ENCODE measurements around the gene RASGRP3. TPM values are rescaled to one million over a fixed set of nuclear protein-coding genes. Genes with fewer than 3 reads are reported as not detected.
"Not testable (repeated sequence)": the region's sequence is repeated elsewhere in the genome, so short reads cannot be mapped to it uniquely, and the experiment has no call there.

RASGRP3 gene, protein sequence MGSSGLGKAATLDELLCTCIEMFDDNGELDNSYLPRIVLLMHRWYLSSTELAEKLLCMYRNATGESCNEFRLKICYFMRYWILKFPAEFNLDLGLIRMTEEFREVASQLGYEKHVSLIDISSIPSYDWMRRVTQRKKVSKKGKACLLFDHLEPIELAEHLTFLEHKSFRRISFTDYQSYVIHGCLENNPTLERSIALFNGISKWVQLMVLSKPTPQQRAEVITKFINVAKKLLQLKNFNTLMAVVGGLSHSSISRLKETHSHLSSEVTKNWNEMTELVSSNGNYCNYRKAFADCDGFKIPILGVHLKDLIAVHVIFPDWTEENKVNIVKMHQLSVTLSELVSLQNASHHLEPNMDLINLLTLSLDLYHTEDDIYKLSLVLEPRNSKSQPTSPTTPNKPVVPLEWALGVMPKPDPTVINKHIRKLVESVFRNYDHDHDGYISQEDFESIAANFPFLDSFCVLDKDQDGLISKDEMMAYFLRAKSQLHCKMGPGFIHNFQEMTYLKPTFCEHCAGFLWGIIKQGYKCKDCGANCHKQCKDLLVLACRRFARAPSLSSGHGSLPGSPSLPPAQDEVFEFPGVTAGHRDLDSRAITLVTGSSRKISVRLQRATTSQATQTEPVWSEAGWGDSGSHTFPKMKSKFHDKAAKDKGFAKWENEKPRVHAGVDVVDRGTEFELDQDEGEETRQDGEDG
- 49.4 TPM for total RNA-seq
- long read RNA-seq, full-length matches to known transcripts, result 13 of 42 reads
- long read RNA-seq, partial matches to known transcripts, result 6 of 42 reads
- long read RNA-seq, other reads (novel, unspliced or antisense), result 23 of 42 reads

DNA sequence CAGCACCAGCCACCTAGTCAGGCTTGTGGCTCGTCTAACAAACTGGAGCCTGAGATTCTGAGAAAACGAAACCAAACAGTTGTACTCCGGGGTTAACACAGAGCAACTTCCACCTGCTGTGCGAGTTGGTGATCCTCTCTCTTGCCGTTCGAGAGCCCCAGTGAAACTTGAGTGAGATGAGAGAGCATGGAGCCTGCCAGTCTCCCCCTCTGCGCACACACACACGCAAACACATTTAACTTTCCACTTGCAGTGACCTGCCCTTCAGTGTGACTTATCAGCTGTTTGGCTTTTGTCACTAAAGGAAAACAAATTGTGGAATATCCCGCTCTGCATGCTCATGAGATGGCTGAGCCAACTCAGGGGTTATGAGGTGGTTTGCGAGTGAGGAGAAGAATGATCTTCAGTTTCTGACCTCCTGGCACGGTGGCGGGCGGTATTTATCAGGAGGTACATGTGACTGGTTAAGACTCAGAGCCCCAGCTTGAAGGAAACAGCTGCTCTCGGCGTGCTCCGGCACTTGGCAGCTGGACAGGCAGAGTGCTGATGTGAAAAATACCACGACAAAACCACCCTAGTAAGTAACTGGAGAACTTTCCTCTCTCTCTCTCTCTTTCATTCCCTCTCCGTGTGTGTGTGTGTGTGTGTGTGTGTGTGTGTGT lies at the start of gene RASGRP3:
Gene RASGRP3, plus strand, starts transcription at position 519 of the 662 bp plus-strand sequence. CDS start 38,488 bp downstream, outside the sequence.
- intact Hi-C loops (cut with DNase I), result loop anchor here (2.0 to 5.0 kb wide), 4 partner anchors 17 to 121 kb away; partner anchors contain the start of gene FAM98A
- peak; percentile 90 for DNase-seq (ENCODE audit: low spot score)

DNA sequence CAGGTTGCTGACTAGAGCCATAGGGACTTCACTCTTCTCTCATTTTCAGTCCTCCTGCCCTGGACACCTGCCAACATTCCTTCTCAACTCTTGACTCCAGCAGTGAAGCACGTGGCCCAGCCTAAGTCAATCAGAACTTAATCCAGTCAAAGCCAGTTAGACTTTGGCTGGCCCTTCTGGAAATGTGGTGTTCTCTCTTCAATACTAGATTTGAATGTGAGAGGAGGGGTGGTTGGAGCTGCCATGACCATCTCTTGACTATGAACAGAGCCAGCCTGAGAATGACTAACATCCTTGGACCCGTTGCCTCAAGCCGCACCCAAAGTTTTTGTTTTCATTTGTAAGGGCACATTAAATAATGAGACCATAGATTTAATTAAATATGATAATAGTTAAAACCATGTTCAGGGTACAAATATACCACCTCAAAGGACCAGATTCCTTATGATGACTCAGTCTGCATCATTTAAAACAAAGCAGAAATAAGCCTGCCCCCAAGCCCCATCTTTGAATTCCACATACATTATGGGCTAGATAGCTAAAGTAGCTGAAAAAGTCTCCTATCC lies 49.7 kb upstream of the RASGRP3 start:
- intact Hi-C loops (cut with DNase I), result no loop called here
- peak; percentile 77 for DNase-seq (ENCODE audit: low spot score)

- DNase-seq (ENCODE audit: low spot score), result no peak
- intact Hi-C loops (cut with DNase I), result no loop called here
These were observed 46.4 kb upstream of the RASGRP3 start for GRCh38 chr2:33430077-33430476.

- no peak for DNase-seq (ENCODE audit: low spot score)
- intact Hi-C loops (cut with DNase I), result no loop called here
These were observed 45.6 kb upstream of the RASGRP3 start for GRCh38 chr2:33430856-33431255.

DNA sequence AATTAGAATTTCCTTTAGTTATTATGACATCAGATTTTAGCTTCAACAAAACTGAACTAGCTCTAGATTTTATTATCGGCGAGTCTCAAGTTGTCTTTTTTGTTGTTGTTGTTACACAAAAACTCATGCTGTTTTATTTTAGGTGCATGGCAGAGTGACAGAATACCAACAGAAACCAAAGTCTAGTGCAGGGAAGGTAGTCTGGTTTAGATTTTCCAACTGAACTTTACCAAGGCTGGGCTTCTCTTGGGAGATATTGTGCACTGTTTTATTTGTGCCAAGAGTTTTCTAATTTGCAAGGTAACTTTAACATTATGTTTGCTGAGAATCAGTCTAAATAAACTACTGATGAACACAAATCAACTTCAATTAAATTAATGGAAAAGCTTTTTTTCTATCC lies 43.6 kb upstream of the RASGRP3 start:
- intact Hi-C loops (cut with DNase I), result no loop called here

DNA sequence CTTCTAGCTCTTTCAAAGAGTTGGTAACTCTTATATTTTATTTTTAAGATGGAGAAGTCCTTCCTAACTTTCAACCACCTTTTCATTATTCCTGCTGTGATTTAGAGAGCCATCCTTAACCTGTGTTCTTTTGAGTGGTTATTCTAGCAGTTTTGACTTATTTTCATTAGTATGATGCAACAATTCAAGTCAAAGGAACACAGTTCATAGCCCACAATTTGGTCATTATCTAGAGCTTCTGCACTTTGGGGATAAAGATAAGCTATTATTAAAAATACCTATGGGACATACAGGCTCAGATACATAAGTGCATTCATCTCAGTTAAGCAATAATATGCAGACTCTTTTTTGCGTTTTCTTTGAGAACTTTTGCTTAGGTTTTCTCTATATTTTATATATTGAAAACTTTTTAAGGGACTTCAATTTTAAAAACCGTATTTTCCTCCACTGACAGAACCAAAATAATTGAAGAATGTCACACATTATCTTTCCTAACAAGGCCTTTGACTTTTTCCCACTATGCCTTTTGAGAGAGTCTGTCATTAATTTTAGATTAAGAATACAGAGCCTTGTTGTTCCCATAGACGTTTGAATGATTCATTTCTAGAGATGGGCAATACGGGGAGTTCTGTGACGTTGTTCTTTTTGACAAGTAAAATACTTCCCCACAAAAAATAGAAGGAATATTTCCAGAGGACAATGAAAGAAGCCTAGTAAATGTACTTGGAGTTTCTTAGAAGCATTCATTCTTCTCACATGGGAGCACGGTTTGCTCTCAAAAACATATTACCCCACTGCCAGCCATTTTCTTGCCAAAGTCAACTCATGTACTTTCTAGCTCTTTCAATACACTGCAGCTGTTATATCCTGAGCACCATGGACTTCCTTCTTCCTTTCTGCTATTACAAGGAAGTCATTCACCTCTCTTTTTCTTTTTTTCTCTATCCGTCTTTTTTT lies 42.9 kb upstream of the RASGRP3 start:
- DNase-seq (ENCODE audit: low spot score), result no peak
- intact Hi-C loops (cut with DNase I), result no loop called here

More for the DNA sequence above, 43.6 kb upstream of the RASGRP3 start:
- no peak for DNase-seq (ENCODE audit: low spot score)

DNA sequence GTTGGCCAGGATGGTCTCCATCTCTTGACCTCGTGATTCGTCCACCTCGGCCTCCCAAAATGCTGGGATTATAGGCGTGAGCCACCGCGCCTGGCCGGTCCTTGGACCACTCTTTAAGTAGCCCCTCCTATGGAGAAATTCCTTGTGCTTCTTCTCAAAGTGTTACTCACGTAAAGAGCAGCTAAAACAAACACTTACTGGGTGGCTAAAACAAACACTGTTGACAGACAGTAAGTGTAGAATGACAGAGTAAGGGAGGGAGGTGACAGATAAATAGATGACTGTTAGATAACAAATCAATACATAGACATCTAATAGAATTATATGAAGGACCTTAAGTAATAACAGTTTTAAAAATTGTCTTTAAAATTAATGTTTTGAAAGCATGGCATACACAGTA lies 40.9 kb upstream of the RASGRP3 start:
- intact Hi-C loops (cut with DNase I), result loop anchor here (5.0 kb wide), 1 partner anchor 393 kb away; no protein-coding TSS in a partner anchor
- DNase-seq (ENCODE audit: low spot score), result no peak

GRCh38 chr2:33436083-33436482 lies 40.4 kb upstream of the RASGRP3 start:
- no peak for DNase-seq (ENCODE audit: low spot score)
- intact Hi-C loops (cut with DNase I), result loop anchor here (5.0 kb wide), 1 partner anchor 394 kb away; no protein-coding TSS in a partner anchor

- DNase-seq (ENCODE audit: low spot score), result no peak
- intact Hi-C loops (cut with DNase I), result loop anchor here (5.0 kb wide), 1 partner anchor 395 kb away; no protein-coding TSS in a partner anchor
These were observed 39.2 kb upstream of the RASGRP3 start for GRCh38 chr2:33437297-33437696.

DNA sequence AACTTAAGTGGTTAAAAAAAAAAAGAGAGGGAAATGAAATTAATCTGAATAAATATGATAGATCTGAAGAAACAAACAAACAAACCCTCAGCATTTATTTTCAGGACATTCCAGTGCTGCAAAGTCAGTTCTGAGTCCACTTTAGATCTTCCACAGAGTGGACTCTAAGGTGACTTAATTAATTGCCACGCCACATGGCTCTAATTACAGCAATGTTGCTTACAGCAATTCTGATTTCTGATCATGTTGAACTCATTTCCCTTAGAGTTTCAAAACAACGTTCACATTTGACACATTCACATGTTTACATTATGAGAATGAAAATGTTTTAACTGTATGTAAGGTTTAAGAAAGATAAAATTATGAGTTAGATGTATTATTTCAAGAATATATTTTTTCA lies 38.6 kb upstream of the RASGRP3 start:
- intact Hi-C loops (cut with DNase I), result loop anchor here (5.0 kb wide), 1 partner anchor 396 kb away; no protein-coding TSS in a partner anchor
- DNase-seq (ENCODE audit: low spot score), result no peak

GRCh38 chr2:33441235-33441810 lies 35.1 kb upstream of the RASGRP3 start:
- no peak for DNase-seq (ENCODE audit: low spot score)
- intact Hi-C loops (cut with DNase I), result loop anchor here (1.0 to 5.0 kb wide), 3 partner anchors 28 to 495 kb away; partner anchors contain the start of genes LTBP1 and RASGRP3

DNA sequence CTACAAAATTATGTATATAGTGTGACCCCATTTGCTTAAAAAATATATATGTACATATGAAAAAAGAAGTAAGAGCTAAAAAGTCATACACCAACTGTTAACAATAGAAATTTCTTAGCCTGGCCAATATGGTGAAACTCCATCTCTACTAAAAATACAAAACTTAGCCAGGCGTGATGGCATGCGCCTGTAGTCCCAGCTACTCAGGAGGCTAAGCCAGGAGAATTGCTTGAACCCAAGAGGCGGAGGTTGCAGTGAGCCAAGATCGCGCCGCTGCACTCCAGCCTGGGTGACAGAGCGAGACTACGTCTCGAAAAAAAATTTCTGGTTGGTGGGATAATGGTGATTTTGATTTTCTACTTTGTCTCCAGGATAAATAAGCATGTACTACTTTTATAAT lies 34.4 kb upstream of the RASGRP3 start:
- intact Hi-C loops (cut with DNase I), result loop anchor here (5.0 kb wide), 1 partner anchor 35 kb away; the partner anchor contains the start of gene RASGRP3

GRCh38 chr2:33442528-33443079 lies 33.8 kb upstream of the RASGRP3 start:
- DNase-seq (ENCODE audit: low spot score), result no peak
- intact Hi-C loops (cut with DNase I), result loop anchor here (5.0 kb wide), 1 partner anchor 35 kb away; the partner anchor contains the start of gene RASGRP3

More for the DNA sequence above, 34.4 kb upstream of the RASGRP3 start:
- DNase-seq (ENCODE audit: low spot score), result not testable (repeated sequence)

- intact Hi-C loops (cut with DNase I), result loop anchor here (5.0 kb wide), 1 partner anchor 34 kb away; the partner anchor contains the start of gene RASGRP3
- no peak for DNase-seq (ENCODE audit: low spot score)
These were observed 33.1 kb upstream of the RASGRP3 start for GRCh38 chr2:33443274-33443829.

DNA sequence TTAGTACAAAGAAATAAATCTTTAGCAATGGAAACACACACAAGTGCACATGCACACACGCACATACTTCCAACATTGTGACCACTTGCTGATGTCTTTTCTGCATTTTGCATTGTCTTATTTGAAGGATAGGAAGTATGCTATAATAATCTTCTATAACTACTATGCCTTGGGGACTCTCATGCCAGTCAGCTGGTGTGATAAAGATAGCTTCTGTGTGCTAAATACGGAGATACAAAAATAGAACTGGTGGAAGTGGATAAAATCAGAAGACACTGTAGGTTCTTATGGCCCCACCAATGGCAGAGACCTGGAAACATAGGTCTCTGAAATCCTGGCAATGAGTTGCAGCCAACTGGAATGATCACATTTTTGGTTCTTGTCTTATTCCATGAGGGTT lies 31.5 kb upstream of the RASGRP3 start:
- intact Hi-C loops (cut with DNase I), result loop anchor here (5.0 kb wide), 1 partner anchor 32 kb away; the partner anchor contains the start of gene RASGRP3
- DNase-seq (ENCODE audit: low spot score), result no peak

DNA sequence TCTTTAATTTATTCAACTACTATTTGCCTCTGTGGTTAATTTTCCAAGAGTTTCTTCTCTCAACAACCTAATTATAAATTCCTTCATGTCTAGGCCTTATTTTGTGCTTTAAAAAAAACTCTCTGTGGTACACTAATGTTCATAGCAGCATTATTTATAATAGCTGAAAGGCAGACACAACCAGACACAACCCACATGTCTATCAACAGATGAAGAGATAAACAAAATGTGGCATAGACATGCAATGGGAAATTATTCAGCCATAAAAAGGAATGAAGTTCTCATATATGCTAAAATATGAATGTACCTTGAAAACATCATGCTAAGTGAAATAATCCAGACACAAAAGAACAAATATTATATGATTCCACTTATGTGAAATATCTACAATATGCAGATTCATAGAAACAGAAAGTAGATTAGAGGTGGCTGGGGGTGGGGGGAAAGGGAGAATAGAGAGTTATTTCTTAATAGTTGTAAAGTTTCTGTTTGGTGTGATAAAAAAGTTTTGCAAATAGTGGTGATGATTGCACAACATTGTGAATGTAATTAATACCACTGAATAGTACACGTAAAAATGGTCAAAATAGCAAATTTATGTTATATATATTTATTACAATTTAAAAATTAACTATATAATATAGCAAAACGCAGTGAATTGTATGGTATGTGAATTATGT lies 28.1 kb upstream of the RASGRP3 start:
- DNase-seq (ENCODE audit: low spot score), result no peak
- intact Hi-C loops (cut with DNase I), result no loop called here

All from cardiac septum (tissue), 1 donor.